C4-2B (cell line): ENCODE measurements around the gene PRTG.

Experiments used
- ZFX ChIP-seq: fragments of 450-650 bp; IDR thresholded peaks from 2 replicates; pipeline ENCODE4 v1.6.1; 2017
- TF ChIP-seq, protein P1 (sequence below): fragments of 450-650 bp; conservative IDR thresholded peaks from 2 replicates; pipeline ENCODE4 v1.5.1; 2017; ENCODE audit warnings: mild to moderate bottlenecking

DNA sequence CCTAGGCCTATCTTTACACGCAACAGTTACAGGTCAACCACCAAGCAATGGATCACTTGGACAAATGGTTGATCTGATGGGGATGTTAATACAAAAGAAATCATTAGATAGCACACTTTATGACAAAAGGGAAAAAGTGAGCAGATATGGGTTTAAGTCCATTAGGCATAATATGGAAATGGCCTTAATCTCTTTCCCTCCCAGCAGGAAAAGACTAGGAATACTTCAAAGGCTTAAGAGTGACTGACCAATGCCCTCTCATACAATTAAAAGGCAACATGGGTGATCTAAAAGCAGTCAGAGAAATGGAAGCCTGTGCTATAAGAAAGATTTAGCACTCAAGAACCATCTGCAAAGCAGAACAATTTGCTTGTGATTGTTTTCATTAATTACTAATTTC lies 3.3 kb downstream of the PRTG start:
- TF ChIP-seq, protein P1, sequence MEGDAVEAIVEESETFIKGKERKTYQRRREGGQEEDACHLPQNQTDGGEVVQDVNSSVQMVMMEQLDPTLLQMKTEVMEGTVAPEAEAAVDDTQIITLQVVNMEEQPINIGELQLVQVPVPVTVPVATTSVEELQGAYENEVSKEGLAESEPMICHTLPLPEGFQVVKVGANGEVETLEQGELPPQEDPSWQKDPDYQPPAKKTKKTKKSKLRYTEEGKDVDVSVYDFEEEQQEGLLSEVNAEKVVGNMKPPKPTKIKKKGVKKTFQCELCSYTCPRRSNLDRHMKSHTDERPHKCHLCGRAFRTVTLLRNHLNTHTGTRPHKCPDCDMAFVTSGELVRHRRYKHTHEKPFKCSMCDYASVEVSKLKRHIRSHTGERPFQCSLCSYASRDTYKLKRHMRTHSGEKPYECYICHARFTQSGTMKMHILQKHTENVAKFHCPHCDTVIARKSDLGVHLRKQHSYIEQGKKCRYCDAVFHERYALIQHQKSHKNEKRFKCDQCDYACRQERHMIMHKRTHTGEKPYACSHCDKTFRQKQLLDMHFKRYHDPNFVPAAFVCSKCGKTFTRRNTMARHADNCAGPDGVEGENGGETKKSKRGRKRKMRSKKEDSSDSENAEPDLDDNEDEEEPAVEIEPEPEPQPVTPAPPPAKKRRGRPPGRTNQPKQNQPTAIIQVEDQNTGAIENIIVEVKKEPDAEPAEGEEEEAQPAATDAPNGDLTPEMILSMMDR = no peak
- no peak for TF ChIP-seq ZFX
